Endothelial cell of umbilical vein (primary cell): ENCODE results near the gene TRPC3. TPM values are rescaled to one million over a fixed set of nuclear protein-coding genes. Genes with fewer than 3 reads are reported as not detected.

Source experiments
- BruUV-seq: library from RNA; stranded (reverse); fragments of 400-500 nt; replicated peaks from 2 replicates; lab custom pipeline; 2021; lab: Mats Ljungman, UMichigan
- CTCF ChIA-PET: fragments of 300-600, 350-600 bp; sonication (Branson Sonifier 250); formaldehyde crosslinking; loops from one replicate; lab custom pipeline; 2021; ENCODE audit warnings: antibody characterized with exemption, inconsistent platforms; lab: Charles Lee
- POLR2A ChIA-PET: fragments of 300-600, 350-600 bp; sonication (Branson Sonifier 250); formaldehyde crosslinking; loops from one replicate; lab custom pipeline; 2021; ENCODE audit warnings: antibody characterized with exemption, inconsistent platforms; lab: Charles Lee
- DNase-seq: peaks from one replicate; pipeline ENCODE4 v3.0.0-alpha.2; 2011; ENCODE audit warnings: low read depth, low spot score
- FAIRE-seq: peaks from 2 replicates; lab custom pipeline; 2011; peaks lifted over from hg19 to GRCh38; lab: Jason Lieb, UNC
- H2AFZ ChIP-seq: 2 replicates; pipeline ENCODE4 v1.6.0; 2012; ENCODE audit warnings: low read depth, low read length, control low read depth, inconsistent platforms
- H3K27ac ChIP-seq: 2 replicates; pipeline ENCODE4 v1.5.1; 2011; ENCODE audit warnings: low read depth, mild to moderate bottlenecking, control low read depth, low read length, moderate library complexity; ENCODE audit not compliant: insufficient read depth
- H3K27me3 ChIP-seq, 2 experiments: 2 replicates each; pipeline versions ENCODE4 v1.6.0 to v1.6.1; 2011; ENCODE audit warnings: low read length in 2 of 2, mixed read lengths in 1 of 2; ENCODE audit not compliant: control insufficient read depth in 2 of 2, insufficient read depth in 2 of 2
- H3K36me3 ChIP-seq, 2 experiments: 2 replicates in 1 of 2; 3 replicates in 1 of 2; pipeline ENCODE4 v1.5.1; 2011; ENCODE audit warnings: low read length in 2 of 2, mild to moderate bottlenecking in 1 of 2, moderate library complexity in 1 of 2; ENCODE audit not compliant: control insufficient read depth in 2 of 2, insufficient read depth in 2 of 2; ENCODE audit errors: extremely low read depth in 1 of 2
- H3K4me1 ChIP-seq: 3 replicates; pipeline ENCODE4 v1.5.1; 2011; ENCODE audit warnings: mild to moderate bottlenecking, low read length; ENCODE audit not compliant: control insufficient read depth, insufficient read depth; ENCODE audit errors: extremely low read depth
- H3K4me2 ChIP-seq: 2 replicates; pipeline ENCODE4 v1.6.1; 2011; ENCODE audit warnings: low read length, control low read depth, mixed read lengths; ENCODE audit not compliant: insufficient read depth
- H3K4me3 ChIP-seq, 3 experiments: fragments of 200-600 bp in 1 of 3; sonication (generic), shearing (Covaris generic) in 1 of 3; replicated peaks in 1 of 3; 2 replicates each; pipeline ENCODE4 v1.5.1; 2011 to 2016; ENCODE audit warnings: control low read depth in 3 of 3, low read length in 3 of 3, mild to moderate bottlenecking in 2 of 3, inconsistent platforms in 1 of 3, low read depth in 1 of 3, moderate library complexity in 1 of 3; ENCODE audit not compliant: insufficient read depth in 1 of 3
- H3K79me2 ChIP-seq: 2 replicates; pipeline ENCODE4 v1.6.0; 2012; ENCODE audit warnings: low read length, inconsistent platforms; ENCODE audit not compliant: control insufficient read depth, insufficient read depth
- H3K9ac ChIP-seq: replicated peaks from 2 replicates; pipeline ENCODE3; 2011; ENCODE audit warnings: low read length, control low read depth; ENCODE audit not compliant: insufficient read depth; ENCODE audit errors: extremely low read depth
- H3K9me1 ChIP-seq: replicated peaks from 3 replicates; pipeline ENCODE4 v1.6.0; 2011; ENCODE audit warnings: mild to moderate bottlenecking, low read length; ENCODE audit not compliant: control insufficient read depth, insufficient read depth; ENCODE audit errors: extremely low read depth
- H3K9me3 ChIP-seq: replicated peaks from 2 replicates; pipeline ENCODE4 v1.5.1; 2012; ENCODE audit warnings: low read length, inconsistent platforms; ENCODE audit not compliant: control insufficient read depth, insufficient read depth
- H4K20me1 ChIP-seq: replicated peaks from 2 replicates; pipeline ENCODE3; 2011; ENCODE audit warnings: mild to moderate bottlenecking, low read length; ENCODE audit not compliant: control insufficient read depth, insufficient read depth; ENCODE audit errors: extremely low read depth
- CTCF ChIP-seq, 2 donors: IDR thresholded peaks; 1 replicate in 1 of 2; 2 replicates in 1 of 2; pipeline ENCODE4 v1.5.1; 2011; ENCODE audit warnings: low read length in 2 of 2, mild to moderate bottlenecking in 2 of 2, moderate library complexity in 2 of 2, control low read depth in 1 of 2, inconsistent platforms in 1 of 2, low read depth in 1 of 2; ENCODE audit not compliant: insufficient read depth in 1 of 2; ENCODE audit errors: extremely low read depth in 1 of 2
- EZH2 ChIP-seq: IDR thresholded peaks from 2 replicates; pipeline ENCODE4 v1.6.1; 2012; ENCODE audit warnings: borderline replicate concordance, low read depth, mild to moderate bottlenecking, moderate library complexity, low read length, inconsistent platforms; ENCODE audit not compliant: severe bottlenecking
- FOS ChIP-seq: IDR thresholded peaks from 2 replicates; pipeline ENCODE4 v1.6.1; 2011; ENCODE audit warnings: mild to moderate bottlenecking, low read length, moderate library complexity, borderline replicate concordance; ENCODE audit not compliant: insufficient read depth
- GATA2 ChIP-seq: IDR thresholded peaks from 2 replicates; pipeline ENCODE4 v1.7.0; 2011; ENCODE audit warnings: low read depth, mild to moderate bottlenecking, moderate library complexity, mixed read lengths, low read length; ENCODE audit not compliant: insufficient read length, insufficient read depth
- JUN ChIP-seq: IDR thresholded peaks from 2 replicates; pipeline ENCODE4 v1.6.1; 2011; ENCODE audit warnings: borderline replicate concordance, low read depth; ENCODE audit not compliant: insufficient read length, insufficient read depth
- MYC ChIP-seq: IDR thresholded peaks from one replicate; pipeline ENCODE4 v1.6.1; 2011; ENCODE audit warnings: mild to moderate bottlenecking, low read depth, low read length
- POLR2A ChIP-seq: IDR thresholded peaks from 2 replicates; pipeline ENCODE4 v1.6.1; 2012; ENCODE audit warnings: low read depth, mild to moderate bottlenecking, control low read depth, low read length
- POLR2AphosphoS5 ChIP-seq: IDR thresholded peaks from 2 replicates; pipeline ENCODE4 v1.6.1; 2012; ENCODE audit warnings: low read depth, mild to moderate bottlenecking, control low read depth, low read length, moderate library complexity; ENCODE audit not compliant: insufficient read depth
- dilution Hi-C: fragments of 300-500 bp; cut with MboI; formaldehyde crosslinking; loops from one replicate; pipeline ENCODE4 v1.15.0; 2019; ENCODE audit warnings: low sequenced_read_pairs; ENCODE audit not compliant: extremely low pct_ligation_motif_present
- intact Hi-C: fragments of 100-400 bp; cut with micrococcal nuclease; formaldehyde crosslinking; loops from one replicate; pipeline ENCODE4 v1.10.0; 2022
- polyA plus RNA-seq, 4 experiments: library from polyadenylated mRNA; depleted of rRNA in 3 of 4; stranded (reverse) in 3 of 4; unstranded in 1 of 4; fragments of >200 nt; gene quantifications; 2 replicates each; pipeline versions ENCODE4 v1.2.1 to v1.2.3, GENCODE V29; 2011 to 2012; ENCODE audit warnings: missing spikeins in 1 of 4
- total RNA-seq: library from RNA; stranded (reverse); gene quantifications from 2 replicates; pipeline ENCODE4 v1.2.3, GENCODE V29; 2021
- TF ChIP-seq, protein P1 (sequence below): IDR thresholded peaks from 2 replicates; pipeline ENCODE4 v1.6.1; 2011; ENCODE audit not compliant: insufficient read depth, insufficient read length

The TRPC3 gene
- total and polyA plus RNA-seq, 2 donors (not counting 3 experiments of a cell fraction or from before 2014, with no cell fraction given): not detected

- H3K27me3 ChIP-seq: peaks cover 2 to 11% of the 10 kb centered on the region in 2 experiments
- H3K79me2 ChIP-seq: no peaks in the 10 kb centered on the region
- TF ChIP-seq MYC: no peak
- TF ChIP-seq GATA2: no peak
- TF ChIP-seq POLR2A: no peak
- TF ChIP-seq CTCF (IDR thresholded peaks at IDR 0.05; ENCODE audit: extremely low read depth in 1 of 2, insufficient read depth in 1 of 2, low read depth in 1 of 2, low read length in 2 of 2): no peak
- no peak for TF ChIP-seq FOS
- TF ChIP-seq, protein P1, sequence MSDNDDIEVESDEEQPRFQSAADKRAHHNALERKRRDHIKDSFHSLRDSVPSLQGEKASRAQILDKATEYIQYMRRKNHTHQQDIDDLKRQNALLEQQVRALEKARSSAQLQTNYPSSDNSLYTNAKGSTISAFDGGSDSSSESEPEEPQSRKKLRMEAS: no peak
- no peak for TF ChIP-seq EZH2
- TF ChIP-seq JUN: no peak
- TF ChIP-seq POLR2AphosphoS5: no peak
- DNase-seq (no peak), FAIRE-seq (no peak)
- no peak overlapping the region for H3K27ac ChIP-seq
- no peaks in the 10 kb centered on the region for H3K36me3 ChIP-seq
- dilution Hi-C loops (no loop called here), intact Hi-C loops (no loop called here)
- H3K4me2 ChIP-seq: no peak overlapping the region
- no peak overlapping the region for H3K9ac ChIP-seq
- no peaks in the 10 kb centered on the region for H3K9me1 ChIP-seq
- no peak overlapping the region for H2AFZ ChIP-seq
- no peaks in the 10 kb centered on the region for H4K20me1 ChIP-seq
- no TSS peak for BruUV-seq
- ChIA-PET CTCF (no interaction called here), POLR2A (no interaction called here)
- H3K4me3 ChIP-seq: no peak overlapping the region
- no peaks in the 10 kb centered on the region for H3K9me3 ChIP-seq
- H3K4me1 ChIP-seq: no peaks in the 10 kb centered on the region
These were observed 23.9 kb upstream of the TRPC3 start for GRCh38 chr4:121975784-121976183.
